Astrocyte (in vitro differentiated cells and primary cell): Measurements from ENCODE around the gene UBE2L3. TPM values are rescaled to one million over a fixed set of nuclear protein-coding genes. Genes with fewer than 3 reads are reported as not detected.
"Not testable (repeated sequence)": the region's sequence is repeated elsewhere in the genome, so short reads cannot be mapped to it uniquely, and the experiment has no call there.

Experiments
- DNase-seq: peaks from one replicate; pipeline ENCODE4 v3.0.0-alpha.2; 2010; ENCODE audit warnings: low read depth
- FAIRE-seq: peaks from 2 replicates; lab custom pipeline; 2011; peaks lifted over from hg19 to GRCh38; lab: Jason Lieb, UNC
- H2AFZ ChIP-seq: 2 replicates; pipeline ENCODE4 v1.6.0; 2012; ENCODE audit warnings: low read depth, low read length, inconsistent platforms
- H3K27ac ChIP-seq: 2 replicates; pipeline ENCODE4 v1.5.1; 2011; ENCODE audit warnings: low read depth, low read length, inconsistent platforms
- H3K27me3 ChIP-seq: 2 replicates; pipeline ENCODE4 v1.6.0; 2011; ENCODE audit warnings: low read length, inconsistent platforms; ENCODE audit not compliant: insufficient read depth
- H3K36me3 ChIP-seq: 2 replicates; pipeline ENCODE4 v1.5.1; 2011; ENCODE audit warnings: low read length, inconsistent platforms; ENCODE audit not compliant: insufficient read depth
- H3K4me1 ChIP-seq: 2 replicates; pipeline ENCODE4 v1.5.1; 2011; ENCODE audit warnings: low read length, inconsistent platforms; ENCODE audit not compliant: insufficient read depth
- H3K4me2 ChIP-seq: 2 replicates; pipeline ENCODE4 v1.6.0; 2012; ENCODE audit warnings: low read length, inconsistent platforms
- H3K4me3 ChIP-seq: 2 replicates; pipeline ENCODE4 v1.5.1; 2011; ENCODE audit warnings: low read depth, mild to moderate bottlenecking, low read length, inconsistent platforms; ENCODE audit not compliant: insufficient read depth
- H3K79me2 ChIP-seq: 2 replicates; pipeline ENCODE4 v1.6.0; 2012; ENCODE audit warnings: mild to moderate bottlenecking, low read length, inconsistent platforms; ENCODE audit not compliant: insufficient read depth
- H3K9ac ChIP-seq: 2 replicates; pipeline ENCODE4 v1.6.0; 2012; ENCODE audit warnings: mild to moderate bottlenecking, low read length, inconsistent platforms
- H3K9me3 ChIP-seq: 2 replicates; pipeline ENCODE4 v1.5.1; 2012; ENCODE audit warnings: low read depth, mild to moderate bottlenecking, low read length, inconsistent platforms; ENCODE audit not compliant: insufficient read depth
- H4K20me1 ChIP-seq: 2 replicates; pipeline ENCODE4 v1.6.0; 2012; ENCODE audit warnings: low read length, inconsistent platforms; ENCODE audit not compliant: insufficient read depth
- H3K27ac Mint-ChIP-seq: one replicate; pipeline ENCODE4 v1.8.0; 2021; ENCODE audit warnings: mild to moderate bottlenecking, mixed read lengths; ENCODE audit not compliant: unreplicated experiment
- H3K27me3 Mint-ChIP-seq: one replicate; pipeline ENCODE4 v1.8.0; 2021; ENCODE audit warnings: low read depth, mixed read lengths; ENCODE audit not compliant: unreplicated experiment
- H3K36me3 Mint-ChIP-seq: one replicate; pipeline ENCODE4 v1.8.0; 2021; ENCODE audit warnings: low read depth, mixed read lengths; ENCODE audit not compliant: unreplicated experiment
- H3K4me1 Mint-ChIP-seq: one replicate; pipeline ENCODE4 v1.8.0; 2021; ENCODE audit warnings: low read depth, mixed read lengths; ENCODE audit not compliant: unreplicated experiment
- H3K4me3 Mint-ChIP-seq: one replicate; pipeline ENCODE4 v1.8.0; 2021; ENCODE audit warnings: mild to moderate bottlenecking, moderate library complexity, mixed read lengths; ENCODE audit not compliant: unreplicated experiment
- H3K9me3 Mint-ChIP-seq: one replicate; pipeline ENCODE4 v1.8.0; 2021; ENCODE audit warnings: mild to moderate bottlenecking, mixed read lengths; ENCODE audit not compliant: unreplicated experiment
- EZH2 ChIP-seq: IDR thresholded peaks from 2 replicates; pipeline ENCODE4 v1.6.1; 2012; ENCODE audit warnings: mild to moderate bottlenecking, low read length, inconsistent platforms; ENCODE audit not compliant: insufficient read depth
- total RNA-seq: library from RNA; stranded (reverse); gene quantifications from 2 replicates; pipeline ENCODE4 v1.2.1, GENCODE V29; 2021
- TF ChIP-seq, protein P1 (sequence below): IDR thresholded peaks from 2 replicates; pipeline ENCODE4 v1.5.1; 2011; ENCODE audit warnings: low read depth, mild to moderate bottlenecking, inconsistent platforms, low read length, moderate library complexity; ENCODE audit not compliant: insufficient read depth

The UBE2L3 gene
- total RNA-seq, 1 donor from 2014 or later: 62.8 TPM

DNA sequence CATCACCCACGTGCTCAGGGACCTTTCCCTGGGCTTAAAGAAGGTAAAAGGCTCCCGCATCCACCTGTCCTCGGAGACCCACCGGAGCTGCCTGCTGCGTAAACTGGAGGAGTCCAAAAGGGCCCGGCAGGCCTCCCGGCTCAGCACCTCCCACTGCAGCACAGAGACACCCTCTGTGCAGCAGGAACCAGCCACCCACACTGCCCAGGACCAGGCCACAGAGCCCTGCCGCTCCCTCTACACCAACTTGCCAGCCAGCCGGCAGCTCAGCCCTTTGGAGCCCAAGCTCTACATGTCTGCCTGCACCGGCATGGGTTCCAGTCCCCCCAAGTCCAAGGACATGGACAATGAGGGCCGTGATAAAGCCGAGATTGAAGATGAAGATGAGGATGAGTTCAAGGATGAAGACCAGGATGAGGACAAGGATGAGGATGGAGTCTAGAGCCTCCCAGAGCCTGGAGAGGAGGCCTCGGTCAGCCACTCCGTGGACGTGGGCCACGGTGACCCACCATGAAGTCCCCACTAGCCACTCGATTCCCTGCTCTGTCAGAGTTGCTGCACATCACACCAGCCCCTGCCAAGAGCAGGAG, 69.2 kb downstream of the UBE2L3 start:
- no peak overlapping the region for H3K27ac Mint-ChIP-seq
- Histone ChIP-seq H3K4me2 (no peak overlapping the region), H3K9me3 (no peaks in the 10 kb centered on the region), H3K4me1 (peaks cover 6% of the 10 kb centered on the region), H3K27ac (no peak overlapping the region), H2AFZ (no peak overlapping the region), H3K79me2 (no peaks in the 10 kb centered on the region), H4K20me1 (no peaks in the 10 kb centered on the region), H3K27me3 (no peaks in the 10 kb centered on the region), H3K4me3 (no peak overlapping the region), H3K36me3 (no peaks in the 10 kb centered on the region), H3K9ac (no peak overlapping the region)
- H3K4me1 Mint-ChIP-seq: no peaks in the 10 kb centered on the region
- H3K9me3 Mint-ChIP-seq: no peaks in the 10 kb centered on the region
- no peak for FAIRE-seq
- TF ChIP-seq EZH2: no peak
- TF ChIP-seq, protein P1, sequence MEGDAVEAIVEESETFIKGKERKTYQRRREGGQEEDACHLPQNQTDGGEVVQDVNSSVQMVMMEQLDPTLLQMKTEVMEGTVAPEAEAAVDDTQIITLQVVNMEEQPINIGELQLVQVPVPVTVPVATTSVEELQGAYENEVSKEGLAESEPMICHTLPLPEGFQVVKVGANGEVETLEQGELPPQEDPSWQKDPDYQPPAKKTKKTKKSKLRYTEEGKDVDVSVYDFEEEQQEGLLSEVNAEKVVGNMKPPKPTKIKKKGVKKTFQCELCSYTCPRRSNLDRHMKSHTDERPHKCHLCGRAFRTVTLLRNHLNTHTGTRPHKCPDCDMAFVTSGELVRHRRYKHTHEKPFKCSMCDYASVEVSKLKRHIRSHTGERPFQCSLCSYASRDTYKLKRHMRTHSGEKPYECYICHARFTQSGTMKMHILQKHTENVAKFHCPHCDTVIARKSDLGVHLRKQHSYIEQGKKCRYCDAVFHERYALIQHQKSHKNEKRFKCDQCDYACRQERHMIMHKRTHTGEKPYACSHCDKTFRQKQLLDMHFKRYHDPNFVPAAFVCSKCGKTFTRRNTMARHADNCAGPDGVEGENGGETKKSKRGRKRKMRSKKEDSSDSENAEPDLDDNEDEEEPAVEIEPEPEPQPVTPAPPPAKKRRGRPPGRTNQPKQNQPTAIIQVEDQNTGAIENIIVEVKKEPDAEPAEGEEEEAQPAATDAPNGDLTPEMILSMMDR: no peak
- peaks cover 4% of the 10 kb centered on the region for H3K36me3 Mint-ChIP-seq
- peaks cover 22% of the 10 kb centered on the region for H3K27me3 Mint-ChIP-seq
- no peak for DNase-seq
- no peak overlapping the region for H3K4me3 Mint-ChIP-seq

DNA sequence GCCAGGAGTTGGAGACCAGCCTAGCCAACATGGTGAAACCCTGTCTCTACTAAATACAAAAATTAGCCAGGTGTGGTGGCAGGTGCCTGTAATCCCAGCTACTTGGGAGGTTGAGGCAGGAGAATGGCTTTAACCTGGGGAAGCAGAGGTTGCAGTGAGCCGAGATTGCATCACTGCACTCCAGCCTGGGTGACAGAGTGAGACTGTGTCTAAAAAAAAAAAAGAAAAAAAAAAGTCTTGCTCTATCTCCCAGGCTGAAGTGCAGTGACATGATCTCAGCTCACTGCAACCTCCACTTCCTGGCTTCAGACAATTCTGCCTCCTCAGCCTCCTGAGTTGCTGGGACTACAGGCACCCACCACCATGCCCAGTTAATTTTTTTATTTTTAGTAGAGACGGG, 69.9 kb downstream of the UBE2L3 start:
- not testable (repeated sequence) for H3K4me1 Mint-ChIP-seq, H3K9ac ChIP-seq, H4K20me1 ChIP-seq, H3K27ac ChIP-seq, H3K27me3 ChIP-seq, H2AFZ ChIP-seq, FAIRE-seq, H3K4me3 ChIP-seq, H3K9me3 Mint-ChIP-seq, H3K4me3 Mint-ChIP-seq, H3K4me2 ChIP-seq, H3K79me2 ChIP-seq, DNase-seq, H3K27ac Mint-ChIP-seq, H3K4me1 ChIP-seq, H3K36me3 Mint-ChIP-seq, H3K36me3 ChIP-seq, H3K9me3 ChIP-seq
- peaks cover 22% of the 10 kb centered on the region for H3K27me3 Mint-ChIP-seq

DNA sequence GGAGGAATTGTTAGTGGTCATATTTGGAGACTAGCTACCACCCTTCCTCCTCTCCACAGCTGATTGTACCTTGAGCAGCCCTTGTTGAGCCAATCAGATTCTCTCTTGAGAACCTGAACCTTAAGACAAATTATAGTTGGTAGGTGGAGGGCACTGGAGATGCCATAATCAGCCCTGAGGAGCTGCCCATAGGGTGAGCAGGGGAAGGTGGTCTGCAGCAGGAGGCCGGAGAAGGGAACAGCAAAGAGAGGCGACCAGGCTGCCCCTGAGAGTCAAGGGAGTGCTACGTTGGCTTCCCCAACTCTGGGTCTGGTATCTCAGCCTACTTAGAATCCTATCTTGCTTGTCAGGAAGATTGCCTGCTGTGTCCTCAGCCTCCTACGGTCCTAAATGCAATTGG, 71.8 kb downstream of the UBE2L3 start:
- Histone ChIP-seq H3K36me3 (no peaks in the 10 kb centered on the region), H3K4me1 (peaks cover 19% of the 10 kb centered on the region), H3K79me2 (peaks cover 15% of the 10 kb centered on the region), H3K9ac (no peak overlapping the region), H2AFZ (no peak overlapping the region), H4K20me1 (peaks cover 13% of the 10 kb centered on the region), H3K27ac (no peak overlapping the region), H3K9me3 (no peaks in the 10 kb centered on the region), H3K4me2 (no peak overlapping the region), H3K4me3 (no peak overlapping the region), H3K27me3 (no peaks in the 10 kb centered on the region)
- Mint-ChIP-seq H3K9me3 (no peaks in the 10 kb centered on the region), H3K4me3 (no peak overlapping the region), H3K27me3 (peaks cover 22% of the 10 kb centered on the region), H3K36me3 (peaks cover 11% of the 10 kb centered on the region), H3K4me1 (no peaks in the 10 kb centered on the region), H3K27ac (no peak overlapping the region)
- FAIRE-seq (no peak), DNase-seq (no peak)
- no peak for TF ChIP-seq EZH2
- TF ChIP-seq, protein P1: no peak
